Ovary (tissue), 9 donors: ENCODE measurements around the gene ZMIZ1. TPM values are rescaled to one million over a fixed set of nuclear protein-coding genes. Genes with fewer than 3 reads are reported as not detected.

ENCODE experiments used
- DNase-seq, 5 donors: peaks; one replicate each; pipeline ENCODE4 v3.0.0-alpha.2; 2019 to 2020
- H3K27ac ChIP-seq, 2 donors: fragments of 200-600 bp; one replicate each; pipeline versions ENCODE4 v1.5.1 to v1.8.0; 2019 to 2022
- H3K27me3 ChIP-seq: fragments of 200-600 bp; one replicate; pipeline ENCODE4 v1.8.0; 2022
- H3K36me3 ChIP-seq: fragments of 200-600 bp; sonication (generic); one replicate; pipeline ENCODE4 v1.5.1; 2019
- H3K4me1 ChIP-seq: one replicate; pipeline ENCODE4 v1.8.1; 2013; ENCODE audit warnings: mild to moderate bottlenecking, moderate library complexity; ENCODE audit not compliant: insufficient read depth
- H3K4me3 ChIP-seq: fragments of 200-600 bp; sonication (generic); one replicate; pipeline ENCODE4 v1.5.1; 2017
- H3K9me3 ChIP-seq, 2 donors: fragments of 200-600 bp in 1 of 2; sonication (generic) in 1 of 2; one replicate each; pipeline versions ENCODE4 v1.5.1 to v1.8.1; 2013 to 2019; ENCODE audit warnings: mild to moderate bottlenecking in 1 of 2, moderate library complexity in 1 of 2
- EP300 ChIP-seq: sonication (generic); formaldehyde crosslinking; IDR thresholded peaks from one replicate; pipeline ENCODE4 v1.6.1; 2017; ENCODE audit warnings: antibody characterized with exemption
- POLR2A ChIP-seq: fragments of 450-650 bp; IDR thresholded peaks from one replicate; pipeline ENCODE4 v1.6.1; 2017; ENCODE audit warnings: antibody characterized with exemption, mild to moderate bottlenecking, moderate library complexity
- WGBS, 3 donors: extraction: QIAGEN DNeasy Blood & Tissue Kit in 1 of 3; methylation state at CpG; one replicate each; pipeline versions ENCODE4 v1.1.5 to v1.1.7; 2013 to 2017; 5-methylcytosine and 5-hydroxymethylcytosine counted together
- intact Hi-C, 4 donors: fragments of 100-400 bp; cut with DNase I; formaldehyde crosslinking; loops; one replicate each; pipeline versions ENCODE4 v1.11.0 to v1.15.1; 2022 to 2023
- polyA plus RNA-seq, 2 donors: library from polyadenylated mRNA; stranded (reverse); fragments of 200-250 nt in 1 of 2; fragments of 350-450 nt in 1 of 2; fragmentation: Illumina TruSeq in 1 of 2; extraction: RNeasy Lipid Tissue Mini Kit (QIAGEN cat#74804) in 1 of 2; gene quantifications; one replicate each; pipeline ENCODE4 v1.2.3, GENCODE V29; 2013 to 2014
- total RNA-seq, 7 donors: library from RNA; depleted of rRNA in 2 of 7; stranded (reverse); fragments of >200 nt in 2 of 7; fragmentation: NEBNext Ultra II Directional in 3 of 7; extraction: Animal tissue kit (Norgen Biotek cat#: 25700) in 3 of 7; gene quantifications; one replicate each; pipeline versions ENCODE4 v1.1.0 to v1.2.4, GENCODE V29; 2016 to 2023
- TF ChIP-seq, protein P1 (sequence below), 3 donors: fragments of 450-650 bp in 2 of 3; fragments of 200-600 bp in 1 of 3; IDR thresholded peaks; one replicate each; pipeline versions ENCODE4 v1.5.1 to v1.8.0; 2016 to 2022; ENCODE audit warnings: antibody characterized with exemption in 3 of 3, mild to moderate bottlenecking in 1 of 3
- donor health status: DM: no; HTN: no; CAD: no; lungs with moderate emphysema.
- donor health status: DM: no; HTN: no; CAD: no.
- donor health status: Bipolar disorder and iron deficiency.
- donor health status: DM: yes; HTN: yes; CAD: no.
- donor health status: DM: no; HTN: no; CAD: no.
- donor health status: DM: yes; HTN: yes; CAD: no.

The ZMIZ1 gene
- total and polyA plus RNA-seq, 9 donors, result 30.3 to 117 (median 69.1) TPM

DNA sequence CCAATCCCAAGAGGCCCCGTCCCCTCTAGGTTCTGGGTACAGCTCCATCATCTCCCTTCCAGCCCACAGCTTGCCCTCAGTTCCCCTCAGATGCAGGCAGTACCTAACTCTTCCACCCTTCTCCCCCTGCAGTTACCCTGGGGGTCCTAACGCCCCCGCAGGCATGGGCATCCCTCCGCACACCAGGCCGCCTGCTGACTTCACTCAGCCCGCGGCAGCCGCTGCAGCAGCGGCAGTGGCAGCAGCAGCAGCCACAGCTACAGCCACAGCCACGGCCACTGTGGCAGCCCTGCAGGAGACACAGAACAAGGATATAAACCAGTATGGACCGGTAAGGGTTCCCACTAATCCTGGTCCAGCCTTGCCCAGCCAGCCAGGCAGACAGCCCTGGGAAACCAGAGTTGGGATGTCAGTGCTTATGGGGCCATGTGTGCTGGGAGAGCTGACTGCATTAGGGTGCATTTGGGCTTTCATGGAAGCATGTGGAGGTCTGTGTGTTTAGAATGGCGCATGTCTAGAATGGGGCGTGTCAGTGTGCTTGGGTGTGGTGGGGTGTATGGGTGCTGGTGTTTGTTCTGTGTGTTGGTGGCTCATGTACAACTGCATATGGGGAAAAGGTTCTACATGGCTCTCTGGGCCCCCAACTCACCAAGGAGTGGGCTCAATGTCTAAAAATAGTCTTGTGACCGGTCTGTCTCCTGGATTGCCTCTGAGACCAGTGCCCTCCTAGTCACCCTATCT lies 223.4 kb downstream of the ZMIZ1 start:
- WGBS, 3 donors, result 87 to 88% (median 87%) methylated on average over 14 of the region's 14 CpGs
- H3K4me1 ChIP-seq, result peaks cover 2% of the 10 kb centered on the region
- H3K27ac ChIP-seq, result no peak overlapping the region

DNA sequence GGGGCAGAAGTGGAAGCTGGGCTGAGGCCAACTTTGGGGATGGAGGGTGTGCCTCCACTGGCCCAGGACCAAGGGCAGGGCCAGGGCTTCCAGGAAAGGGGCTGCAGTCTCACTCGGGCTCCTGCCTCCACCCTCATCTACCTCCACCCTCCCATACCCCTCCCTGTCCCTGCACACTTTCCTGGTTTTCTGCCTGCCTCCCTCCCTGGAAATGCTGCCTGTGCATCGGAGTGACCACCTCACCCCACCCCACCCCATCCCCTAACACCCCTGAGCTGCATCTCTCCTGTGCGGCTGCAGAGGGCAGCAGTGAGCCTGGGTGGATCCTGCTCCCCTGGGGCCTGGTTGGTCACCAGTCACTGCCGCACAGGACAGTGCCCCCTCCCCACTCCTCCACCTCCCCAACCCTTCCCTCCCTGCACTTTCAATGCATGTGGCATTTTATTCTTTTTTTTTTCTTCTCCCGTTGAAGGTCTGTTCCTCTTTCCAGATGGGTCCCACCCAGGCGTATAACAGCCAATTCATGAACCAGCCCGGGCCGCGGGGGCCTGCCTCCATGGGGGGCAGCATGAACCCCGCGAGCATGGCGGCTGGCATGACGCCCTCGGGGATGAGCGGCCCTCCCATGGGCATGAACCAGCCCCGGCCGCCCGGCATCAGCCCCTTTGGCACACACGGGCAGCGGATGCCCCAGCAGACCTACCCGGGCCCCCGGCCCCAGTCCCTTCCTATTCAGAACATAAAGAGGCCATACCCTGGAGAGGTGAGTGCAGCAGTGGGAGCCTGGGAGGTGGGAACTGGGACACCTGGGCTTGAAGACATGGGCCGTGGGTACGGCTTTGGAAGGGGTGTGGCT lies 224.4 kb downstream of the ZMIZ1 start:
- Histone ChIP-seq H3K4me3 (no peak overlapping the region), H3K36me3 (no peaks in the 10 kb centered on the region), H3K27me3 (no peaks in the 10 kb centered on the region), H3K9me3 (no peaks in the 10 kb centered on the region), H3K4me1 (peaks cover 2% of the 10 kb centered on the region), H3K27ac (no peak overlapping the region)
- TF ChIP-seq EP300 (no peak), POLR2A (no peak)
- TF ChIP-seq, protein P1, sequence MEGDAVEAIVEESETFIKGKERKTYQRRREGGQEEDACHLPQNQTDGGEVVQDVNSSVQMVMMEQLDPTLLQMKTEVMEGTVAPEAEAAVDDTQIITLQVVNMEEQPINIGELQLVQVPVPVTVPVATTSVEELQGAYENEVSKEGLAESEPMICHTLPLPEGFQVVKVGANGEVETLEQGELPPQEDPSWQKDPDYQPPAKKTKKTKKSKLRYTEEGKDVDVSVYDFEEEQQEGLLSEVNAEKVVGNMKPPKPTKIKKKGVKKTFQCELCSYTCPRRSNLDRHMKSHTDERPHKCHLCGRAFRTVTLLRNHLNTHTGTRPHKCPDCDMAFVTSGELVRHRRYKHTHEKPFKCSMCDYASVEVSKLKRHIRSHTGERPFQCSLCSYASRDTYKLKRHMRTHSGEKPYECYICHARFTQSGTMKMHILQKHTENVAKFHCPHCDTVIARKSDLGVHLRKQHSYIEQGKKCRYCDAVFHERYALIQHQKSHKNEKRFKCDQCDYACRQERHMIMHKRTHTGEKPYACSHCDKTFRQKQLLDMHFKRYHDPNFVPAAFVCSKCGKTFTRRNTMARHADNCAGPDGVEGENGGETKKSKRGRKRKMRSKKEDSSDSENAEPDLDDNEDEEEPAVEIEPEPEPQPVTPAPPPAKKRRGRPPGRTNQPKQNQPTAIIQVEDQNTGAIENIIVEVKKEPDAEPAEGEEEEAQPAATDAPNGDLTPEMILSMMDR (IDR thresholded peaks at IDR 0.05), result no peak
- intact Hi-C loops, result no loop called here
- DNase-seq, result no peak
- WGBS, 3 donors, result 73 to 80% (median 79%) methylated on average over 24 of the region's 24 CpGs

More for the DNA sequence above, 223.4 kb downstream of the ZMIZ1 start:
- Histone ChIP-seq H3K4me3 (no peak overlapping the region), H3K27me3 (no peaks in the 10 kb centered on the region), H3K9me3 (no peaks in the 10 kb centered on the region), H3K36me3 (no peaks in the 10 kb centered on the region)
- no peak for DNase-seq
- intact Hi-C loops, result no loop called here
- TF ChIP-seq EP300 (no peak), POLR2A (no peak)
- TF ChIP-seq, protein P1 (IDR thresholded peaks at IDR 0.05), result no peak

DNA sequence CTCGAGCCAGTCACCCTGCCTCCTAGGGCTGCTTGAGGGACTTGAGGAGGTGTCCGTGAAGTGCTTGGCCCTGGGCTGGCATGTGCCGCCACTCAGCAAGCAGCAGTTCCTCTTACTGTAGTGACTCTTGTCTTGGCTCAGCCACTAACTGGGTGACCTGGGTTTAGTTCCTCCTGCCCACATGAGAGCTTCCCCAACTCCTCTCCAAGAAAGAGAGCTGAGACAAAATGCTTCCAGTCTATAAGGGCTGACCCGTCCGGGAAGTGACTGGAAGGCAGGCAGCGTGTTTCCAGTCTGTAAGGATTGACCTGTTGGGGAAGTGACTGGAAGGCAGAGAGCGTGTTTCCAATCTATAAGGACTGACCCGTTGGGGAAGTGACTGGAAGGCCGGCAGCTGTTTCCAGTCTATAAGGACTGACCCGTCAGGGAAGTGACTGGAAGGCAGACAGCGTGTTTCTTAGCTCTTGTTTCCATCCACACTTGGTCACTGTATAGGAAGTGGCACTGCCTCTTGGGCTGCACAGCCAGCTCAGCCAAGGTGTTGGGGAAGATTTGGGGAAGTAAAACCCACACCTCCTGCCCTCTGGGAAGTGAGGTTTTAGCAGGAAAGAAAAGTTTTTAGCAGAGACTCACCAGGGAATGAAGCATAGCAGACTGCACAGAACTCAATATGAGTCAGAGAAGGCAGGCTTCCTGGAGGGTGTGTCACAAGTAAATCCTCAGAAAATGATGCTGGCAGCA lies 225.2 kb downstream of the ZMIZ1 start:
- 80 to 83% (median 81%) methylated on average over 11 of the region's 11 CpGs for WGBS, 3 donors
- Histone ChIP-seq H3K27me3 (no peaks in the 10 kb centered on the region), H3K4me3 (no peak overlapping the region), H3K4me1 (peaks cover 2% of the 10 kb centered on the region), H3K36me3 (no peaks in the 10 kb centered on the region), H3K9me3 (no peaks in the 10 kb centered on the region), H3K27ac (no peak overlapping the region)
- no peak for TF ChIP-seq EP300
- TF ChIP-seq, protein P1 (IDR thresholded peaks at IDR 0.05), result no peak
- TF ChIP-seq POLR2A, result no peak
- no peak for DNase-seq
- intact Hi-C loops, result no loop called here

DNA sequence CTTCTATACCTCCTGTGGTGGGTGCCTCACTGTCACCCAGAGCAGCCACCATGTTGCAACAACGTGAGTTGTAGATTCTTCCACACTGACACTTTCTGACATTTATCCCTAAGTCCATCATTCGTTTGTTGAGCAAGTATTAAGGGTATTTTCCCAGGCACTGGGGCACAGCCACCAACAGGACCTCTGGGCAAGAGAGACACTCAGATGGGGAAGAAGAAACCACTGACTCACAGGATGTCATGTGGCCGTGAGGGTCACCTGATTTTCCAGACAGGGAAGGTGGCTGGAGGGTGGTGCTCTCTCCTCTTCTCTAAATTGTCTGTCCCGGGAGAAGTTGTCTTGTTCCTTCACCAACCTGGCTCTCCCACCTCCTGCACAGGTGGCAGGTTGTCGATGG lies 226.8 kb downstream of the ZMIZ1 start:
- intact Hi-C loops, result no loop called here

More for the DNA sequence above, 226.8 kb downstream of the ZMIZ1 start:
- DNase-seq, result no peak
- no peak for TF ChIP-seq POLR2A
- TF ChIP-seq, protein P1 (IDR thresholded peaks at IDR 0.05), result no peak
- TF ChIP-seq EP300, result no peak
- Histone ChIP-seq H3K9me3 (no peaks in the 10 kb centered on the region), H3K36me3 (no peaks in the 10 kb centered on the region), H3K4me3 (no peak overlapping the region), H3K4me1 (peaks cover 2% of the 10 kb centered on the region), H3K27ac (no peak overlapping the region), H3K27me3 (no peaks in the 10 kb centered on the region)
- WGBS, 3 donors, result 81 to 84% (median 83%) methylated on average over 5 of the region's 5 CpGs
